BLaER1 (cell line): ENCODE measurements around the gene EXT2.

Experiments
- H3K27ac ChIP-seq: shearing (Covaris generic); formaldehyde crosslinking; 2 replicates; pipeline ENCODE4 v1.8.1; 2022
- H3K27me3 ChIP-seq: shearing (Covaris generic); formaldehyde crosslinking; 2 replicates; pipeline ENCODE4 v1.8.1; 2022
- H3K36me3 ChIP-seq: shearing (Covaris generic); formaldehyde crosslinking; 2 replicates; pipeline ENCODE4 v1.8.1; 2022
- H3K4me1 ChIP-seq: shearing (Covaris generic); formaldehyde crosslinking; 2 replicates; pipeline ENCODE4 v1.8.1; 2022
- H3K4me2 ChIP-seq: shearing (Covaris generic); formaldehyde crosslinking; 2 replicates; pipeline ENCODE4 v1.8.1; 2022
- H3K4me3 ChIP-seq: shearing (Covaris generic); formaldehyde crosslinking; 2 replicates; pipeline ENCODE4 v1.8.1; 2022
- H3K9ac ChIP-seq: shearing (Covaris generic); formaldehyde crosslinking; 2 replicates; pipeline ENCODE4 v1.8.1; 2022
- H3K9me3 ChIP-seq: shearing (Covaris generic); formaldehyde crosslinking; 2 replicates; pipeline ENCODE4 v1.8.1; 2022
- H4K20me1 ChIP-seq: shearing (Covaris generic); formaldehyde crosslinking; 2 replicates; pipeline ENCODE4 v1.8.1; 2022
- Cebpa-rat ChIP-seq: shearing (Covaris generic); IDR thresholded peaks from 2 replicates; pipeline ENCODE4 v1.8.1; 2022

Gene EXT2

GRCh38 chr11:44207292-44207691 is 111.8 kb downstream of the EXT2 start:
- H3K9ac ChIP-seq: no peak overlapping the region
- no peaks in the 10 kb centered on the region for H4K20me1 ChIP-seq
- H3K4me3 ChIP-seq: no peak overlapping the region
- no peak overlapping the region for H3K4me2 ChIP-seq
- no peaks in the 10 kb centered on the region for H3K27me3 ChIP-seq
- peaks cover 5% of the 10 kb centered on the region; the same call in 1 of the 2 replicates for H3K9me3 ChIP-seq
- H3K4me1 ChIP-seq: no peaks in the 10 kb centered on the region
- H3K36me3 ChIP-seq: peaks cover 61% of the 10 kb centered on the region
- TF ChIP-seq Cebpa-rat: no peak
- H3K27ac ChIP-seq: no peak overlapping the region

- peaks cover 50% of the 10 kb centered on the region for H3K36me3 ChIP-seq
- no peak overlapping the region for H3K4me2 ChIP-seq
- no peaks in the 10 kb centered on the region for H3K27me3 ChIP-seq
- H3K4me1 ChIP-seq: no peaks in the 10 kb centered on the region
- peaks cover 7% of the 10 kb centered on the region; the same call in 1 of the 2 replicates for H3K9me3 ChIP-seq
- no peak overlapping the region for H3K27ac ChIP-seq
- no peak overlapping the region for H3K9ac ChIP-seq
- H4K20me1 ChIP-seq: no peaks in the 10 kb centered on the region
- no peak for TF ChIP-seq Cebpa-rat
- H3K4me3 ChIP-seq: no peak overlapping the region
Measured at GRCh38 chr11:44208976-44209603, 113.6 kb downstream of the EXT2 start.

- H4K20me1 ChIP-seq: no peaks in the 10 kb centered on the region
- H3K4me1 ChIP-seq: no peaks in the 10 kb centered on the region
- peaks cover 9% of the 10 kb centered on the region; the same call in 1 of the 2 replicates for H3K9me3 ChIP-seq
- H3K9ac ChIP-seq: no peak overlapping the region
- no peaks in the 10 kb centered on the region for H3K27me3 ChIP-seq
- no peak overlapping the region for H3K27ac ChIP-seq
- peaks cover 33% of the 10 kb centered on the region for H3K36me3 ChIP-seq
- H3K4me3 ChIP-seq: no peak overlapping the region
- TF ChIP-seq Cebpa-rat: no peak
- H3K4me2 ChIP-seq: no peak overlapping the region
Measured at GRCh38 chr11:44212128-44212527, 116.7 kb downstream of the EXT2 start.

GRCh38 chr11:44213148-44213547 is 117.7 kb downstream of the EXT2 start:
- H3K4me2 ChIP-seq: no peak overlapping the region
- H3K27me3 ChIP-seq: no peaks in the 10 kb centered on the region
- H3K4me1 ChIP-seq: no peaks in the 10 kb centered on the region
- TF ChIP-seq Cebpa-rat: no peak
- H3K27ac ChIP-seq: no peak overlapping the region
- H3K9me3 ChIP-seq: peaks cover 9% of the 10 kb centered on the region; the same call in 1 of the 2 replicates
- H3K9ac ChIP-seq: no peak overlapping the region
- H3K36me3 ChIP-seq: peaks cover 31% of the 10 kb centered on the region
- no peak overlapping the region for H3K4me3 ChIP-seq
- no peaks in the 10 kb centered on the region for H4K20me1 ChIP-seq

- Histone ChIP-seq H3K27me3 (no peaks in the 10 kb centered on the region), H3K4me3 (no peak overlapping the region), H3K27ac (no peak overlapping the region), H3K9me3 (peaks cover 4% of the 10 kb centered on the region; the same call in 1 of the 2 replicates), H3K4me2 (no peak overlapping the region), H3K36me3 (peaks cover 19% of the 10 kb centered on the region), H3K9ac (no peak overlapping the region), H4K20me1 (no peaks in the 10 kb centered on the region), H3K4me1 (0 out of 2 replicates have a peak, but pooled peaks cover 7% of the 10 kb centered on the region)
- TF ChIP-seq Cebpa-rat: no peak
Measured at GRCh38 chr11:44217432-44217831, 122.0 kb downstream of the EXT2 start.

GRCh38 chr11:44219830-44220796 is 124.6 kb downstream of the EXT2 start:
- TF ChIP-seq Cebpa-rat: no peak
- no peak overlapping the region for H3K27ac ChIP-seq

GRCh38 chr11:44221456-44221855 is 126.0 kb downstream of the EXT2 start:
- TF ChIP-seq Cebpa-rat: no peak
- Histone ChIP-seq H4K20me1 (no peaks in the 10 kb centered on the region), H3K9ac (no peak overlapping the region), H3K36me3 (peaks cover 32% of the 10 kb centered on the region), H3K4me1 (0 out of 2 replicates have a peak, but pooled peaks cover 7% of the 10 kb centered on the region), H3K27ac (no peak overlapping the region), H3K4me3 (no peak overlapping the region), H3K9me3 (no peaks in the 10 kb centered on the region), H3K27me3 (no peaks in the 10 kb centered on the region), H3K4me2 (no peak overlapping the region)

More at GRCh38 chr11:44219830-44220796, 124.6 kb downstream of the EXT2 start:
- no peaks in the 10 kb centered on the region for H4K20me1 ChIP-seq
- 0 out of 2 replicates have a peak, but pooled peaks cover 7% of the 10 kb centered on the region for H3K4me1 ChIP-seq
- H3K4me3 ChIP-seq: no peak overlapping the region
- no peaks in the 10 kb centered on the region for H3K9me3 ChIP-seq
- no peaks in the 10 kb centered on the region for H3K27me3 ChIP-seq
- no peak overlapping the region for H3K9ac ChIP-seq
- peaks cover 19% of the 10 kb centered on the region; the same call in 1 of the 2 replicates for H3K36me3 ChIP-seq
- no peak overlapping the region for H3K4me2 ChIP-seq

GRCh38 chr11:44221992-44222391 is 126.5 kb downstream of the EXT2 start:
- H3K4me2 ChIP-seq: no peak overlapping the region
- H3K27ac ChIP-seq: no peak overlapping the region
- H3K4me1 ChIP-seq: 0 out of 2 replicates have a peak, but pooled peaks cover 7% of the 10 kb centered on the region
- H3K4me3 ChIP-seq: no peak overlapping the region
- H3K27me3 ChIP-seq: no peaks in the 10 kb centered on the region
- no peak overlapping the region for H3K9ac ChIP-seq
- H4K20me1 ChIP-seq: no peaks in the 10 kb centered on the region
- TF ChIP-seq Cebpa-rat: no peak
- no peaks in the 10 kb centered on the region for H3K9me3 ChIP-seq
- peaks cover 37% of the 10 kb centered on the region for H3K36me3 ChIP-seq

- peaks cover 39% of the 10 kb centered on the region for H3K36me3 ChIP-seq
- H3K27ac ChIP-seq: no peak overlapping the region
- H3K9ac ChIP-seq: no peak overlapping the region
- H3K4me2 ChIP-seq: no peak overlapping the region
- no peaks in the 10 kb centered on the region for H3K27me3 ChIP-seq
- H3K4me1 ChIP-seq: 0 out of 2 replicates have a peak, but pooled peaks cover 7% of the 10 kb centered on the region
- H3K9me3 ChIP-seq: no peaks in the 10 kb centered on the region
- no peak overlapping the region for H3K4me3 ChIP-seq
- TF ChIP-seq Cebpa-rat: no peak
- H4K20me1 ChIP-seq: no peaks in the 10 kb centered on the region
Measured at GRCh38 chr11:44223238-44223637, 127.8 kb downstream of the EXT2 start.
